ENCODE results near the gene SCGB1D1. TPM values are rescaled to one million over a fixed set of nuclear protein-coding genes. Genes with fewer than 3 reads are reported as not detected.

Gene SCGB1D1
- total RNA-seq (not detected), polyA plus RNA-seq (not detected)
- long read RNA-seq, donor 1 = 0 reads
- long read RNA-seq, donor 2 = 0 reads
- long read RNA-seq, donor 3 = 0 reads
- long read RNA-seq, donor 4 = 0 reads
- long read RNA-seq, donor 5 = 0 reads
- long read RNA-seq, donor 6 = 0 reads
- long read RNA-seq, donor 7 = 0 reads
- long read RNA-seq, donor 8 = 0 reads
- long read RNA-seq, donor 9 = 0 reads
- long read RNA-seq, donor 10 = 0 reads

GRCh38 chr11:62190011-62190410 is at the start of gene SCGB1D1:
SCGB1D1 (plus strand) TSS chr11:62190216; CDS start chr11:62190285, 69 bp downstream.
- no peak for DNase-seq
- H3K9me3 ChIP-seq (replicated peaks in 1 of 3) = no peaks in the 10 kb centered on the region
- H3K27me3 ChIP-seq = peaks cover 4% of the 10 kb centered on the region
- no peak for TF ChIP-seq POLR2A (IDR thresholded peaks at IDR 0.05)
- TF ChIP-seq CTCF (IDR thresholded peaks at IDR 0.05) = no peak
- H3K4me1 ChIP-seq (replicated peaks in 1 of 2) = no peaks in the 10 kb centered on the region
- no peak within 1 kb of the TSS for H3K4me3 ChIP-seq
- WGBS, 4 donors = 55 to 71% (median 63%) methylated on average over 3 to 9 of the region's 9 CpGs
- H3K36me3 ChIP-seq (replicated peaks in 1 of 2) = no peaks in the 10 kb centered on the region
- H3K27ac ChIP-seq = no peak within 1 kb of the TSS
- intact Hi-C loops (cut with DNase I) = no loop called here

- intact Hi-C loops (cut with DNase I) = no loop called here
- TF ChIP-seq POLR2A (IDR thresholded peaks at IDR 0.05) (no peak), CTCF (IDR thresholded peaks at IDR 0.05) (no peak)
- Histone ChIP-seq H3K27me3 (no peaks in the 10 kb centered on the region), H3K4me3 (no peak overlapping the region), H3K27ac (no peak overlapping the region), H3K9me3 (replicated peaks in 1 of 3) (no peaks in the 10 kb centered on the region), H3K36me3 (replicated peaks in 1 of 2) (peaks cover 0 to 38% of the 10 kb centered on the region in 2 donors), H3K4me1 (replicated peaks in 1 of 2) (no peaks in the 10 kb centered on the region)
- peak in 2 of 7 donors; percentile 14 to 38 for DNase-seq
- 95 to 98% (median 96%) methylated on average over 7 to 24 of the region's 24 CpGs for WGBS, 4 donors
These were observed 49.5 kb upstream of the SCGB1D1 start for GRCh38 chr11:62140304-62141110.

- no peak for TF ChIP-seq CTCF (IDR thresholded peaks at IDR 0.05)
- no peak for TF ChIP-seq POLR2A (IDR thresholded peaks at IDR 0.05)
- Histone ChIP-seq H3K4me1 (replicated peaks in 1 of 2) (no peaks in the 10 kb centered on the region), H3K27ac (no peak overlapping the region), H3K4me3 (no peak overlapping the region), H3K9me3 (replicated peaks in 1 of 3) (no peaks in the 10 kb centered on the region), H3K36me3 (replicated peaks in 1 of 2) (peaks cover 0 to 41% of the 10 kb centered on the region in 2 donors), H3K27me3 (no peaks in the 10 kb centered on the region)
- peak in 3 of 7 donors; percentile 12 to 35 (median 13) for DNase-seq
- intact Hi-C loops (cut with DNase I) = no loop called here
- 87 to 91% (median 89%) methylated on average over 18 to 22 of the region's 22 CpGs for WGBS, 4 donors
These were observed 48.6 kb upstream of the SCGB1D1 start for GRCh38 chr11:62141111-62142042.

GRCh38 chr11:62142043-62142375 is 48.0 kb upstream of the SCGB1D1 start:
- DNase-seq = peak in 3 of 7 donors; percentile 4 to 25 (median 14)
- intact Hi-C loops (cut with DNase I) = no loop called here

More at GRCh38 chr11:62142043-62142375, 48.0 kb upstream of the SCGB1D1 start:
- TF ChIP-seq POLR2A (IDR thresholded peaks at IDR 0.05) (no peak), CTCF (IDR thresholded peaks at IDR 0.05) (no peak)
- WGBS, 4 donors = 86 to 100% (median 97%) methylated on average over 1 to 4 of the region's 4 CpGs
- H3K27ac ChIP-seq = no peak overlapping the region
- no peak overlapping the region for H3K4me3 ChIP-seq
- H3K36me3 ChIP-seq (replicated peaks in 1 of 2) = peaks cover 0 to 47% of the 10 kb centered on the region in 2 donors
- no peaks in the 10 kb centered on the region for H3K4me1 ChIP-seq (replicated peaks in 1 of 2)
- no peaks in the 10 kb centered on the region for H3K9me3 ChIP-seq (replicated peaks in 1 of 3)
- no peaks in the 10 kb centered on the region for H3K27me3 ChIP-seq

Measured in adrenal gland (tissue), 19 donors.